Stimulated activated CD8-positive, alpha-beta memory T cell treated with anti-CD3 and anti-CD28 coated beads, Interleukin-7, amount 100 ng/mL, for 4 hours (primary cell): ENCODE data around the gene SPAAR.
"Not testable (repeated sequence)": the region's sequence is repeated elsewhere in the genome, so short reads cannot be mapped to it uniquely, and the experiment has no call there.

Source experiments
- DNase-seq, 2 donors: peaks; one replicate each; pipeline ENCODE4 v3.0.0-alpha.2; 2020; ENCODE audit warnings: low read depth in 2 of 2

Gene SPAAR

GRCh38 chr9:35923598-35923926 lies 14.3 kb downstream of the SPAAR start:
- no peak for DNase-seq

DNA sequence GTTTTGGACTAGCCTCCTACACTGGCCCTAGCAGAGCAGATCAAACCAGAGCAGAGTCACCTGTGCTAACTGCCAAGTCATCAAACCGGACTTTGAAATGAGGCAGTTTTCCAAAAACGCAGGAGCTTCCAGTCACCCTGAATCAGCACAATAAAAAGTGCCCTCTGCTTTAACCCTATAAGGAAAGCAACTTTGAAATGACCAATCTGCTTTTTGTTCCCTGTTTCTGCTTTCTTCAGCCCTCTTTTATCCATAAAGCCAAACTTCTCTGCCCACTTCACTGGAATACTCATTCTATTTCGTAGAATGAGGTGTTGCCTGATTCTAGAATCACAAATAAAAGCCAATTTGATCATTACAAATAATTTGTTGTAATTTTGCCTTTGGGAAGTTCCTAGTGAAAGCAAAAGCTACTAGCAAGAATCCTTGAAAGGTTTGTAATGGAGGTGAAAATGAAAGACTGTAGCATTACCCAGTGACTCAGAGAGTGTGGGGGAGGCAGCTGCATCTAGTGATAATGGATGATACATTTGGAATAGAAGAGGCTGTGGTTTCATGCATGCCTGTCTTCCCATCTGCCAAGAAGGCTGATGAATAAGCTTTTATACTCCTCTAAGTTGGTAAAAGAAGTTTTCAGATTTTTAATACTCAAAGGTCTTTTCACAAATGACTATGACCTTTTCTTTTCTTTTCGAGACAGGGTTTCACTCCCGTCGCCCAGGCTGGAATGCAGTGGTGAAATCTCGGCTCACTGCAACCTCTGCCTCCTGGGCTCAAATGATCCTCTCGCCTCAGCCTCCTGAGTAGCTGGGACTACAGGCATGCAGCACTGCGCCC lies 14.9 kb downstream of the SPAAR start:
- no peak for DNase-seq

DNA sequence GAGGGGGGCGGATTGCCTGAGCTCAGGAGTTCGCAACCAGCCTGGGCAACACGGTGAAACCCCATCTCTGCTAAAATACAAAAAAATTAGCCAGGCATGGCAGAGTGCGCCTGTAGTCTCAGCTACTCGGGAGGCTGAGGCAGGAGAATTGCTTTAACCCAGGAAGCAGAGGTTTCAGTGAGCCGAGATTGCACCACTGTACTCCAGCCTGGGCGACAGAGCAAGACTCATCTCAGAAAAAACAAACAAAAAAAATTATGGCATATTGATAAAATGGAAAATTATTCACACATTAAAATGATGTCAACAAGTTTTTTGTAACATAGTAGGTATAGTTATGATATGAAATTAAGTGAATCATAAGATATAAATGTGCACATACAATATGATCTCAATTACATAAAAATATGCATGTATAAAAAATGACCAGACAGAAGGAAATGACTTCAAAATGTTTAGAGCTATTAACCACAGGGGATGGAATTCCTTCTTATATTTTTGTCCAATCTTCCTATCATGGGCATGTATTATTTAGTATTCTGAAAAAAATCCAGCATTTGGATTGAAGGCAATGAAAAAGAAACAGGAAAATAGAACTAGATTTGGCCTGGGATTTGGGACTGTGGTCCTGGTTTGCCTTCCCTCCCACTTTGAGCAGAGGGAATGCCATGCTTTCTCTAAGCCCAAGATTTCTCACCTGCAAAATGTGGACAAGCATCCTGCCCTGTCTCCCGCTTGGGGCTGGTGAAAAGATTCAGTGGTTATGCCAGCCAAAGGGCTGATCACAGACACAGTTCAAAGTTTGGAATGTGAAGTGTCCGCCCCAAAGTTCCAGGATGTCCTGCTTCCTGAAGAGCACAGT lies 19.5 kb downstream of the SPAAR start:
- DNase-seq: no peak

GRCh38 chr9:35929453-35929718 lies 20.1 kb downstream of the SPAAR start:
- DNase-seq: no peak

DNA sequence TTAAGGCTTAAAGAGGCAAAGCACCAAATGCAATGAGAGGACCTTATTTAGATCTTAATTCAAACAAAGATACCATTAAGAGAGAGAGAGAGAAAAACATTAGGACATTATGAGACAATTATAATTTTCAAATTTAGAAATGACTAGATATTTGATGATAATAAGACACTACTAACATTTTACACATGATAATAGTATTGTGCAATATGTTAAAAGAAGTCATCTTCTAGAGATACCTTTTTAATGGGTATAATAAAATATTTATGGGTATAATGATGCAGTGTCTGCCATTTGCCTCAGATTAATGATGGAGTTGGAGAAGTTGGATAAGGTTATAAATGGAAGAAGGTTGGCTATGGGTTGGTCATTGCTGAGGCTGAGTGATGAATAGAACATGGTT lies 21.2 kb downstream of the SPAAR start:
- no peak for DNase-seq

GRCh38 chr9:35930989-35931388 lies 21.7 kb downstream of the SPAAR start:
- no peak for DNase-seq

GRCh38 chr9:35932735-35933134 lies 23.4 kb downstream of the SPAAR start:
- DNase-seq: no peak

- DNase-seq: no peak
Measured at GRCh38 chr9:35933550-35934067, 24.3 kb downstream of the SPAAR start.

GRCh38 chr9:35934069-35934468 lies 24.8 kb downstream of the SPAAR start:
- DNase-seq: not testable (repeated sequence)

DNA sequence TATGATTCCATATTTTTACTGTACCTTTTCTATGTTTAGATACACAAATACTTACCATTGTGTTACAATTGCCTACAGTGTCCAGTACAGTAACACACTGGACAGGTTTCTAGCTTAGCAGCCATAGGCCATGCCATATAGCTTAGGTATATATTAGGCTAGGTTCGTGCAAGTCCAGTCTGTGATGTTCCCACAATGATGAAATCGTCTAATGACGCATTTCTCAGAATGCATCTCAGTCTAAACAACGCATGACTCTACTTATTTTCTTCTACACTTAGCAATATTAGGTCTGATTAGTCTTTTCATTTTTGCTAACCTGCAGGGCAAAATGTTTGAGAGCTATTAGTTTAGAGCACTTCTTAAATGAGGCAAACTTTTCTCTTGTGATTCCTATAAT lies 26.0 kb downstream of the SPAAR start:
- DNase-seq: no peak

DNA sequence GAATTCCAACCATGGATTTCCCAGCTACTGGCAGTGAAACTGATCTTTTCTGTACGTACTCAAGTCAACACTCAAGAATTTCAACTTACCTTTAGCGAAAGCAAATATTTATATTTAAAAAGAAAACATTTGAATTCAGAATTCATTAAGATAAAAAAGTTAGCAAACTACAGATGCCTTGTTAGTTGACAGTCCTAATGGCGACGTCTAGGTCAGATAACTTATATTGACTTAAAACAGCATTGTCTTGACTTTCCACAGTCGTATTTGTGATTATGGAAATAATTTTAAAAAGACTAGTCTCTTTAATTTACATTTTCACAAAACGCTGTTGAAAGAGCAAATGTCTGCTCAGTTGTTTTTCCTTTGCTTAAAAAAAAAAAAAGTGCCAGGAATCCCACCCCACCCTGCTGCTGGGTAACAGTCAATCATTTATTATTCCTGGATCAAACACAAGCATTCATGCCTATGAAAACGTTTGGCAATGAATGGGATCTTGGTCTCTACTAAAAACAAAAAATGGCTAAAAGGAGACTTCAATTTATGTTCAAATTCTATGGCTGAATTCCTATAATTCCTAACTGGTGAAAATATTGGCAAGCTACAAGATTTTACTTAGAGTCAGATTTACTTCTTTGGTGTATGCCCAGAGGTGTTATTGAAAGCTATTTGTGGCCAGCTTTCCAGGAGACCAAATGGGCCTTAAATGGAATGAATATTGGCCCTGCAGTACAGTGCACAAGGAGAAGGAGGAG lies 26.6 kb downstream of the SPAAR start:
- DNase-seq: no peak

DNA sequence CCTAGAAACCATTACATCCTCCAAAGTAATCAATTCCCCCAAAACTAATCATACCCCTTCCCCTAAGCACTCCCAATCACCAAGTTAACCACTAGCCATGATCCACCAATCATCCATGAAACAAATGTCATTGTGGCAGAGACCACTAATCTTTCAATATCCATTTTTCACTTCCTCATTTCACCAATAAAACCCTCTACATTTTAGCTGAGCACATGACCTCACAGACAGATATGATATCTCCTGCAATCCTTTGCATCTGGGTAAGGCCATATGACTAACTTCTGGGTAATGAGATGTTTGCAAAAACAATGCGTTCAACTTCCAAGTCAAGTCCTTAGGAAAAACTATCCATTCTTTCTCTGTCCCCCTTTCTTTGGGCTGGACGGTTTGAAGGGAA lies 27.9 kb downstream of the SPAAR start:
- no peak for DNase-seq

DNA sequence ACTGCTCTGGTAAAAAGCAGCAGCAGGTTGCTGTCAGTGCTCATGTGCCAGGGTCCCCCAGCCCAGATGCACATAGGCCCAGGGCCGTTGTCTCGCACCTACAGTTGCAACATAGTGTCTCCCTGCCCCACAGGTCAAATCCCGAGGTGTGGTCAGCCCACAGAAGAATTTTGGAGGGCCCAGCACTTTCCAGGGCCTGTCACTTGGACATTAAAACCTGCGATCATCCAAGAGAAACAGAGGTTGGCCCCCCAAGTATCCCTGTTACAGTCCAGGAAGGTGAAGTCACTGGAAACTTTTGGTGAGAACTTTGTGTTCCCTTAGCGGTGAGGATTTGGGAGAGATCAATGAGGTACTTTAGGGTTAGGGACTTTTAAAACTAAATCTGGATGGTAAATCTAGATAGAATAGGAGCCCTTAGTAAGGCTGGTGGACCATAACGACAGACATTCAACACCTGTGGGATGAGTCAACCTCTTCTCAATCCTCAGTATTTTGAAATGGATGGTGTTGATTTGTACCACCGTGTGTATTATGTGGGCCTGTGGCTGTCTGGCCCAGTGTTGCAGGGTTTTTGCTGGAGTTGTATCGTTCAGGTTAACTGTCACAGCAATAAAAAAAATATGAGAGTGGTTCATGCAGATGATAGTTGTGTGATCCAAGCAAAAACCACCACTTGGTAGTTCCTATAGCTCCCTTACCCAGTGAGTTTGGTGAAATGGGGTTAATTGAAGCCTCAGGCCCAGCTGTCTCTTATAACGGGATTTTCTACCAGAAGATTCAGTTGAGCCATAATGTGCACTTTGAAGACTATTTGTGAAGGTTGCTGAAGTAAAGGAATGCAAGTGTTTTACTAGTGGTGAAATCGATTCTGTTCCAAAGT lies 29.4 kb downstream of the SPAAR start:
- DNase-seq: no peak

- DNase-seq: no peak
Measured at GRCh38 chr9:35939679-35940250, 30.5 kb downstream of the SPAAR start.

DNA sequence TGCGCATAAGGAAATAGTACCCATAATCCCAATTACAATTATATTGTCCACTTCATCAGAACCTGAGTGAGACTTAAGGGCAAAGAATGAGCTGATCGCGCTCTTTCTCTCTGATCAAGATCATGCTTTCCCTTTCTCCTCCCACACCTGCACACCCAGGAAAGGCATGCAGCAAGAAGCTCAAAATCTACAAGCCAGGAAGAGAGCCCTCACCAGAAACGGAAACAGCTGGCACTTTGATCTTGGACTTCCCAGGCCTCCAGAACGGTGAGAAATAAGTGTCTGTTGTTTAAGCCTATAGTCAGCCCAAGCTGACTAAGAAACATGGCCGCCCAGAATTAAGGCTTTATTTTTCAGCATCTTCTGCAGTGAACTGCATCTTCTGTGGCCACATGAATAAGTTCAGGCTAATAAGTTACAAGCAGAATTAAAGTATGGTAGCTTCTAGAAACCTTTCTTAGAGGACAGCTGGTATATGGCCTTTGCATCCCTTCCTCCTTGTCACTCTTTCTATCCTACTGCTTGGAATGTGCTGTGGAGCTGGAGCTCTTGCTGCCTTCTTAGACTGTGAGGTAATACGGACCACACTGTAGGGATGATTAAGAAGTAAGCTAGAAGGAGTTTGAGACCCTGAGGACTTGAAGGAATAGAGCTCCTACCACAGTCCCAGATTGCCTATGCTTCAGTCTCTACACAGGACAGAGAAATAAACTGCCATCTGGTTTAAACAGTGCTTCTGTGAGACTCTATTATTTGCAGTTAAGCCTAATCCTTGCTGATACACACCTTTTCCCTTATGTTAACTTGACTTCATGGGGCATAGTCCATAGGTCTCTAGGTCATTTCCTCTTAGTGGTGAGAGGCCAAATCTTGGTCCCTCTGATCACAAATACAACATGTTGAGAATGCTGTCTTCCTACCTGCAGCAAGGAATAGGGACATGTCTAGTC lies 31.4 kb downstream of the SPAAR start:
- DNase-seq: no peak

DNA sequence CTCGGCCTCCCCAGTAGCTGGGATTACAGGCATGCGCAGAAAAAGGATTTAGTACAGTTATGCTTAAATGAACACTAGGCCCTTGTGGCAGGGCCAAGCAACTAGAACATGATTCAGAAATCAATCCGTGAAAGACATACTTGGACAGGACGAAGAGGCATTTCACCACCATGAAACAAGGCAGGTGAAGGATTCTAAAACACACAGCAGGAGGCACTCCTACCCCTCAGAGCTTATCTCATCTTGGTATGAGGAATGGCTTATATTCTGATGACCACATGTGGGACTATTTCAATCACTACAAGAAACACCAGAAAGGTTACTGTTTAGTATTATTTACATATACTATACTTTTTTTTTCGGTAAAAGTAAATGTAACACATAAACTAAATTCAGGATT lies 33.0 kb downstream of the SPAAR start:
- no peak for DNase-seq

- no peak for DNase-seq
Measured at GRCh38 chr9:35944173-35944572, 34.9 kb downstream of the SPAAR start.

DNA sequence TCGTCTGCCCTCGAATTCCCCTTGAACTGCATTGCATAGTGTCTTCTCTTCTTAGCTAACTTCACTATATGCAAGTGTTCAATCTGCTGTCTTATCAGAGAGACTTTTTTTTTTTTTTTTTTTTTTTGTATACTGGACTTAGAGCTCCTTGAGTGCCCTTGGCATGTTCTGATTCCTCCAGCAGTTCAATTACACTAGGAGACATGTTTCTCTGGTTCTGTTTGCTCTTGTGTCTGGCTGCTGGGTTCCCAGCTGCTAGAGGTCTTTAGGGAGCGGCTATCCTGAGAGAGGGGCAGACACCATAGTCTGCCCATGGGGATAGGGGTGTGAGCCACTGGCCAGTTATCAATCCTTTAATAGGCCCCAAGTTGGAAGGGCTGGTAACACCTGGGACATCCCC lies 35.6 kb downstream of the SPAAR start:
- DNase-seq: no peak

DNA sequence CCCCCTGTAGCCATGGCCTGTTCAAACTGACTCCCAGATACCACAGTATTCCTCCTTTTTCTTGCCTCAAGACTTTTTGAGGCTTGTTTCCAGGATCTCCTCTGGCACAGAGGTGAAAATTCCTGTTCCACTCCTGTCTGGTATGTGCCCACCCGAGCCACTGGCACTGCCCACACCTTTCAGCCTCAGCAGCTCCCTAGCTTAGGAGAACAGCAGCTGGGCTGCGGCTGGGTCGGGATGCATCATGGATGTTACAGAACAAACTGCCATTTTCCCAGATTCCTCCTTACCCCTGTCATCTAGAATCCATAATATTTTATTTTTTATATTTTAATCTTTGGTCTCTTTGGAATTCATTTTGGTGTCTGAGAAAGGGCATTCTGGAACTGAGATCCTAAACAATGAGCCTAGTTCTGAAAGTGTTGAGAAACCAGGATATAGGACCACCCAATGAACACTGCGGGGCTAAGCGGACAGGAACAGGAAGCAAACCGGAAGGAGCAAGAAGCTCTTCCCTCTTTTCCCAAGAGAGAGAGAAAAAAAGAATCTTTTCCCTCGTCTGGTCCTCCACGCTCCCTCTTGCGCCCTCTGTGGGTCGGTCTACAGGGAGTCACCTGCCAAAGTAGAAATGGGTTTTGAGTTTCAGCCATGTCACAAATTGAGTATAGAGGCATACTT lies 36.2 kb downstream of the SPAAR start:
- peak; percentile 13 to 26 for DNase-seq
